GM12878 (cell line): ENCODE data around the gene ZNF154.

Experiments used
- HDAC2 ChIP-seq: fragments of 200-600 bp; sonication (generic); IDR thresholded peaks from 2 replicates; pipeline ENCODE4 v1.6.1; 2017
- JUNB ChIP-seq: IDR thresholded peaks from 2 replicates; pipeline ENCODE4 v1.6.1; 2016; ENCODE audit warnings: antibody characterized with exemption, mild to moderate bottlenecking
- POLR2AphosphoS5 ChIP-seq: IDR thresholded peaks from 2 replicates; pipeline ENCODE4 v1.6.1; 2011; ENCODE audit warnings: mild to moderate bottlenecking, low read length, inconsistent platforms
- REST ChIP-seq: IDR thresholded peaks from 2 replicates; pipeline ENCODE4 v1.6.1; 2012; ENCODE audit warnings: mild to moderate bottlenecking, low read depth, low read length
- YY1 ChIP-seq: IDR thresholded peaks from 2 replicates; pipeline ENCODE4 v1.6.1; 2011; ENCODE audit warnings: low read depth, mild to moderate bottlenecking, low read length
- ZNF274 ChIP-seq: IDR thresholded peaks from one replicate; pipeline ENCODE4 v1.8.0; 2011; ENCODE audit not compliant: insufficient read length, insufficient read depth
- TF ChIP-seq, protein P1 (sequence below): fragments of 450-650 bp; formaldehyde crosslinking; IDR thresholded peaks from 2 replicates; pipeline ENCODE4 v1.4.0; 2020; ENCODE audit warnings: mild to moderate bottlenecking, moderate library complexity
- TF ChIP-seq, protein P2 (sequence below), 3 experiments: IDR thresholded peaks in 2 of 3; conservative IDR thresholded peaks in 1 of 3; 2 replicates each; pipeline ENCODE4 v1.5.1; 2011; ENCODE audit warnings: low read depth in 3 of 3, low read length in 3 of 3, mild to moderate bottlenecking in 3 of 3, control low read depth in 2 of 3, moderate library complexity in 2 of 3, inconsistent platforms in 1 of 3, mixed read lengths in 1 of 3; ENCODE audit not compliant: control insufficient read depth in 2 of 3, insufficient read depth in 1 of 3; ENCODE audit errors: extremely low read depth in 1 of 3

DNA sequence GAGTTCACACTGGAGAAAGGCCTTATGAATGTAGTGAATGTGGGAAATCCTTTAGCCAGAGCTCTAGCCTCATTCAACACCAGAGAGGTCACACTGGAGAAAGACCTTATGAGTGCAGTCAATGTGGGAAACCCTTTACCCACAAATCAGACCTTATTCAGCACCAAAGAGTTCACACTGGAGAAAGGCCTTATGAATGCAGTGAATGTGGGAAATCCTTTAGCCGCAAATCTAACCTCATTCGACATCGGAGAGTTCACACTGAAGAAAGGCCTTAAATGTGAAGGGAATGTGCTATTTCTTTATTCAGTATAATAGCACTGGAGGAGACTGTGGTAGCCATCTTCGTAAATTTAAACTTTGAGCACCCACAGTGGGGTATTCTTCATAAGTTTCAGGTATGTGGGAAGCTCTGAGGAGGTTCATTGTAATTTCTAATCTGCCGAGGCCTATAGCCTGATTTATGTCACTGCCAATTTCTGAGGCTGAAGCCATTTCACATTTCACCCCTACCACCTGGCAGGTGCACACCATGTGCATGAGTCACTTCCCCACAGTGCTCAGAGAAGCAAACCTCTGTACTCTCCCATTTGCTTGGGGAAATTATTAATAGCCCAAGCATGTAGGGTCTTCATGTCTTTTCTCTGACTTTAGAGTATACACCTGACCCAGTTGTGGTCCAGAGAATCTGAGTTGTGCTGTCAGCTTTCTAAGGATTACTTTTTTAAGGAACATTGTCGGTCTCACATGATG lies 20.8 kb downstream of the ZNF154 start:
- TF ChIP-seq, protein P1, sequence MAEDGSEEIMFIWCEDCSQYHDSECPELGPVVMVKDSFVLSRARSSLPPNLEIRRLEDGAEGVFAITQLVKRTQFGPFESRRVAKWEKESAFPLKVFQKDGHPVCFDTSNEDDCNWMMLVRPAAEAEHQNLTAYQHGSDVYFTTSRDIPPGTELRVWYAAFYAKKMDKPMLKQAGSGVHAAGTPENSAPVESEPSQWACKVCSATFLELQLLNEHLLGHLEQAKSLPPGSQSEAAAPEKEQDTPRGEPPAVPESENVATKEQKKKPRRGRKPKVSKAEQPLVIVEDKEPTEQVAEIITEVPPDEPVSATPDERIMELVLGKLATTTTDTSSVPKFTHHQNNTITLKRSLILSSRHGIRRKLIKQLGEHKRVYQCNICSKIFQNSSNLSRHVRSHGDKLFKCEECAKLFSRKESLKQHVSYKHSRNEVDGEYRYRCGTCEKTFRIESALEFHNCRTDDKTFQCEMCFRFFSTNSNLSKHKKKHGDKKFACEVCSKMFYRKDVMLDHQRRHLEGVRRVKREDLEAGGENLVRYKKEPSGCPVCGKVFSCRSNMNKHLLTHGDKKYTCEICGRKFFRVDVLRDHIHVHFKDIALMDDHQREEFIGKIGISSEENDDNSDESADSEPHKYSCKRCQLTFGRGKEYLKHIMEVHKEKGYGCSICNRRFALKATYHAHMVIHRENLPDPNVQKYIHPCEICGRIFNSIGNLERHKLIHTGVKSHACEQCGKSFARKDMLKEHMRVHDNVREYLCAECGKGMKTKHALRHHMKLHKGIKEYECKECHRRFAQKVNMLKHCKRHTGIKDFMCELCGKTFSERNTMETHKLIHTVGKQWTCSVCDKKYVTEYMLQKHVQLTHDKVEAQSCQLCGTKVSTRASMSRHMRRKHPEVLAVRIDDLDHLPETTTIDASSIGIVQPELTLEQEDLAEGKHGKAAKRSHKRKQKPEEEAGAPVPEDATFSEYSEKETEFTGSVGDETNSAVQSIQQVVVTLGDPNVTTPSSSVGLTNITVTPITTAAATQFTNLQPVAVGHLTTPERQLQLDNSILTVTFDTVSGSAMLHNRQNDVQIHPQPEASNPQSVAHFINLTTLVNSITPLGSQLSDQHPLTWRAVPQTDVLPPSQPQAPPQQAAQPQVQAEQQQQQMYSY, result no peak
- TF ChIP-seq JUNB (no peak), POLR2AphosphoS5 (no peak; the same call in 1 of the 2 replicates), REST (no peak), HDAC2 (no peak), YY1 (no peak), ZNF274 (no peak)
- TF ChIP-seq, protein P2, sequence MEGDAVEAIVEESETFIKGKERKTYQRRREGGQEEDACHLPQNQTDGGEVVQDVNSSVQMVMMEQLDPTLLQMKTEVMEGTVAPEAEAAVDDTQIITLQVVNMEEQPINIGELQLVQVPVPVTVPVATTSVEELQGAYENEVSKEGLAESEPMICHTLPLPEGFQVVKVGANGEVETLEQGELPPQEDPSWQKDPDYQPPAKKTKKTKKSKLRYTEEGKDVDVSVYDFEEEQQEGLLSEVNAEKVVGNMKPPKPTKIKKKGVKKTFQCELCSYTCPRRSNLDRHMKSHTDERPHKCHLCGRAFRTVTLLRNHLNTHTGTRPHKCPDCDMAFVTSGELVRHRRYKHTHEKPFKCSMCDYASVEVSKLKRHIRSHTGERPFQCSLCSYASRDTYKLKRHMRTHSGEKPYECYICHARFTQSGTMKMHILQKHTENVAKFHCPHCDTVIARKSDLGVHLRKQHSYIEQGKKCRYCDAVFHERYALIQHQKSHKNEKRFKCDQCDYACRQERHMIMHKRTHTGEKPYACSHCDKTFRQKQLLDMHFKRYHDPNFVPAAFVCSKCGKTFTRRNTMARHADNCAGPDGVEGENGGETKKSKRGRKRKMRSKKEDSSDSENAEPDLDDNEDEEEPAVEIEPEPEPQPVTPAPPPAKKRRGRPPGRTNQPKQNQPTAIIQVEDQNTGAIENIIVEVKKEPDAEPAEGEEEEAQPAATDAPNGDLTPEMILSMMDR (IDR thresholded peaks at IDR 0.05 in 2 of 3, conservative IDR thresholded peaks at IDR 0.05 in 1 of 3; ENCODE audit: control insufficient read depth in 2 of 3, extremely low read depth in 1 of 3, insufficient read depth in 1 of 3, low read depth in 3 of 3, low read length in 3 of 3), result no peak
